Measurements from ENCODE around the gene RAB24.

DNA sequence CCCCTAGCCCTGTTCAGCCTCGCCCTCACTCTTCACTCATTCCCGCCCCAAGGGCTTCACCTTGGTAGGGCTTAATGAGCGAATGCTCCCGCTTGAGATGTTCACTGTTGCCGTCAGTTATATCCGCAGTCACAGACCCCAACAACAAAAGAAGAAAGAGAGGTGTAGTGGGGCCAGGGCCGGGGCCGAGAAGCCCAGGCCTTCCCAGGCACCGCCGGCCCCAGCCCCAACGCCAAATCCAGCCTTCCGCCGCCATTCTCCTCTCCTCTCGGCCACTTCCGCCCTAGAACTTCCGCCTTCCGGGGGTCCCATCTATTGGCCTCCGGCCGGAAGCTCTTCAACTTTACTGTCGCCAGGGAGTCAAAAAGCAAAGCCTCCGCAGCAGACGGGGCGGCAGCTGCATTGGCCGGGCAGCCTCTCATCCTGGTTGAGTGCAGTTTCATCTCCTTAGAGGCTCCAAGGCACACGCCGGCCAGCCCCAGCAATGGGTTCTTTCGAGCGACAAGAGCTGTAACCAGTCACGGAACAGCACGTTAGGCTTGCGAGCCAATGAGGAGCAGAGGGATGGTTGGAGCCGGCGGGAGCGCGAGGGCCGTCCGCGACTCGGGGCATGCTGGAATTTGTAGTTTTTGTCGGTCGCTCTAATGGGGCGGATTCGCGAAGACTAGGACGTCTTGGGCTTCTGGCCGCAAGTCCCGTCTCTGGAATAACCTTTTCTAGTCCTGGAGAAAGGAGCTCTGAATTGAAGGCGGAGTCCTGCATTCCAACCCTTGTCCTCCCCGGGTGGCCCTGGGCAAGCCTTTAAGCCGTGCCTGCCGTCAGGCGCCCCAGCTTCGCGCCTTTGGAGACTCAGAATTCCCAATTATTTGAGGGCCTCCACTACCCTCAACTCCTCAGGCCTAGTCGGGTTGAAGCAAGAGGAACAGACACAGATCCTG, 48.1 kb upstream of the RAB24 start, which contains the start of gene LMAN2:
- TF ChIP-seq, protein P1, sequence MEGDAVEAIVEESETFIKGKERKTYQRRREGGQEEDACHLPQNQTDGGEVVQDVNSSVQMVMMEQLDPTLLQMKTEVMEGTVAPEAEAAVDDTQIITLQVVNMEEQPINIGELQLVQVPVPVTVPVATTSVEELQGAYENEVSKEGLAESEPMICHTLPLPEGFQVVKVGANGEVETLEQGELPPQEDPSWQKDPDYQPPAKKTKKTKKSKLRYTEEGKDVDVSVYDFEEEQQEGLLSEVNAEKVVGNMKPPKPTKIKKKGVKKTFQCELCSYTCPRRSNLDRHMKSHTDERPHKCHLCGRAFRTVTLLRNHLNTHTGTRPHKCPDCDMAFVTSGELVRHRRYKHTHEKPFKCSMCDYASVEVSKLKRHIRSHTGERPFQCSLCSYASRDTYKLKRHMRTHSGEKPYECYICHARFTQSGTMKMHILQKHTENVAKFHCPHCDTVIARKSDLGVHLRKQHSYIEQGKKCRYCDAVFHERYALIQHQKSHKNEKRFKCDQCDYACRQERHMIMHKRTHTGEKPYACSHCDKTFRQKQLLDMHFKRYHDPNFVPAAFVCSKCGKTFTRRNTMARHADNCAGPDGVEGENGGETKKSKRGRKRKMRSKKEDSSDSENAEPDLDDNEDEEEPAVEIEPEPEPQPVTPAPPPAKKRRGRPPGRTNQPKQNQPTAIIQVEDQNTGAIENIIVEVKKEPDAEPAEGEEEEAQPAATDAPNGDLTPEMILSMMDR (IDR thresholded peaks at IDR 0.05), result no peak
- peak; percentile 50 for TF ChIP-seq POLR2A (IDR thresholded peaks at IDR 0.05)

Measured in right lobe of liver (tissue), 4 donors.